ENCODE measurements around the gene CCDC80.

Gene CCDC80

GRCh38 chr3:112640276-112640929, 540 bp downstream of the CCDC80 start:
- no peaks in the 10 kb centered on the region for H3K9me3 ChIP-seq (ENCODE audit: control insufficient read depth, insufficient read depth, low read depth, low read length)
- H3K36me3 ChIP-seq (ENCODE audit: control insufficient read depth in 2 of 2, insufficient read depth in 1 of 2, low read length in 2 of 2): no peaks in the 10 kb centered on the region
- POLR2A ChIA-PET: no interaction called here
- no peak overlapping the region; the same call in 1 of the 2 replicates for H3K27ac ChIP-seq (ENCODE audit: extremely low read depth, low read depth, low read length)
- H3K4me1 ChIP-seq (ENCODE audit: control insufficient read depth, insufficient read depth, low read length): no peaks in the 10 kb centered on the region
- peak; percentile 75 for TF ChIP-seq ZBTB17 (tag by site-specific recombination; IDR thresholded peaks at IDR 0.05)
- TF ChIP-seq IKZF3 (tag by site-specific recombination; IDR thresholded peaks at IDR 0.05): no peak
- TF ChIP-seq ZNF366 (tag by site-specific recombination; conservative IDR thresholded peaks at IDR 0.05): peak; percentile 56; the same call in 1 of the 2 replicates
- TF ChIP-seq REST (tag by site-specific recombination; IDR thresholded peaks at IDR 0.05): 0 out of 2 replicates have a peak, but pooled peaks have one; percentile 13
- 0 out of 2 replicates have a peak, but pooled peaks have one; percentile 22 for TF ChIP-seq ZNF692 (tag by site-specific recombination; IDR thresholded peaks at IDR 0.05)
- CTCF ChIA-PET: interaction anchor here (0.7 kb wide), 1 partner anchor 414 kb away, joined by 3 read pairs; no protein-coding TSS in a partner anchor
- H3K4me3 ChIP-seq (ENCODE audit: low read depth, low read length): peak overlapping the region; percentile 21

- H3K9me3 ChIP-seq (ENCODE audit: control insufficient read depth, insufficient read depth, low read depth, low read length): no peaks in the 10 kb centered on the region
- no peaks in the 10 kb centered on the region for H3K36me3 ChIP-seq (ENCODE audit: control insufficient read depth in 2 of 2, insufficient read depth in 1 of 2, low read length in 2 of 2)
- no peak overlapping the region for H3K27ac ChIP-seq (ENCODE audit: extremely low read depth, low read depth, low read length)
- ChIA-PET CTCF (no interaction called here), POLR2A (no interaction called here)
- 0 out of 2 replicates have a peak, but pooled peaks cover 2% of the 10 kb centered on the region for H3K4me1 ChIP-seq (ENCODE audit: control insufficient read depth, insufficient read depth, low read length)
- no peak for TF ChIP-seq ZNF571 (tag by site-specific recombination; IDR thresholded peaks at IDR 0.05)
- no peak for TF ChIP-seq ZNF580 (tag by site-specific recombination; IDR thresholded peaks at IDR 0.05)
- no peak for TF ChIP-seq EGR2 (tag by site-specific recombination; IDR thresholded peaks at IDR 0.05; ENCODE audit: low read depth)
- TF ChIP-seq PRDM10 (tag by site-specific recombination; IDR thresholded peaks at IDR 0.05): no peak
- no peak for TF ChIP-seq PRDM6 (tag by site-specific recombination; IDR thresholded peaks at IDR 0.05)
- TF ChIP-seq HIC1 (tag by site-specific recombination; IDR thresholded peaks at IDR 0.05): no peak
- TF ChIP-seq ZNF416 (tag by site-specific recombination; IDR thresholded peaks at IDR 0.05): no peak
- no peak for TF ChIP-seq ZNF426 (tag by site-specific recombination; IDR thresholded peaks at IDR 0.05)
- no peak overlapping the region for H3K4me3 ChIP-seq (ENCODE audit: low read depth, low read length)
Observed at GRCh38 chr3:112639455-112640225, 1.3 kb downstream of the CCDC80 start.
